Measurements from ENCODE around the gene DNAH3.

DNAH3 gene

GRCh38 chr16:21163576-21163975 is 12.9 kb upstream of the DNAH3 start:
- no peaks in the 10 kb centered on the region for H3K79me2 ChIP-seq (ENCODE audit: low read length)
- no peak for DNase-seq
- no peaks in the 10 kb centered on the region for H4K20me1 ChIP-seq (ENCODE audit: insufficient read depth, low read length)

GRCh38 chr16:21162661-21163151 is 12.1 kb upstream of the DNAH3 start:
- no peaks in the 10 kb centered on the region for H4K20me1 ChIP-seq (ENCODE audit: insufficient read depth, low read length)
- no peak overlapping the region for H3K4me3 ChIP-seq (ENCODE audit: low read length)
- no peaks in the 10 kb centered on the region for H3K36me3 ChIP-seq (replicated peaks; ENCODE audit: insufficient read depth, low read length)
- no peaks in the 10 kb centered on the region for H3K27me3 ChIP-seq (replicated peaks; ENCODE audit: insufficient read depth, low read length)
- H3F3A ChIP-seq (ENCODE audit: insufficient read depth, low read length) = no peaks in the 10 kb centered on the region
- no peaks in the 10 kb centered on the region for H3K9me2 ChIP-seq (replicated peaks; ENCODE audit: insufficient read depth, low read length)
- no peaks in the 10 kb centered on the region for H3K79me2 ChIP-seq (ENCODE audit: low read length)
- no peak for DNase-seq
- TF ChIP-seq CTCF (IDR thresholded peaks at IDR 0.05; ENCODE audit: low read length) (no peak), EZH2 (optimal IDR thresholded peaks at IDR 0.05; ENCODE audit: low read depth, low read length) (no peak), EZH2phosphoT487 (IDR thresholded peaks at IDR 0.05; ENCODE audit: low read length) (no peak)
- H3K9ac ChIP-seq (ENCODE audit: low read length) = no peak overlapping the region
- no peaks in the 10 kb centered on the region for H3K9me3 ChIP-seq (replicated peaks; ENCODE audit: insufficient read depth, low read length)
- no peak overlapping the region for H2AFZ ChIP-seq (ENCODE audit: low read length)
- H3K27ac ChIP-seq (ENCODE audit: low read length) = no peak overlapping the region
- H3K4me1 ChIP-seq (ENCODE audit: low read length) = peaks cover 6% of the 10 kb centered on the region
- H3K4me2 ChIP-seq (ENCODE audit: low read depth, low read length) = no peak overlapping the region

More at GRCh38 chr16:21163576-21163975, 12.9 kb upstream of the DNAH3 start:
- Histone ChIP-seq H3F3A (ENCODE audit: insufficient read depth, low read length) (no peaks in the 10 kb centered on the region), H3K9me2 (replicated peaks; ENCODE audit: insufficient read depth, low read length) (no peaks in the 10 kb centered on the region), H3K9ac (ENCODE audit: low read length) (no peak overlapping the region), H3K27ac (ENCODE audit: low read length) (no peak overlapping the region), H3K4me3 (ENCODE audit: low read length) (no peak overlapping the region), H3K36me3 (replicated peaks; ENCODE audit: insufficient read depth, low read length) (no peaks in the 10 kb centered on the region), H2AFZ (ENCODE audit: low read length) (no peak overlapping the region), H3K4me1 (ENCODE audit: low read length) (no peaks in the 10 kb centered on the region), H3K27me3 (replicated peaks; ENCODE audit: insufficient read depth, low read length) (no peaks in the 10 kb centered on the region), H3K4me2 (ENCODE audit: low read depth, low read length) (no peak overlapping the region), H3K9me3 (replicated peaks; ENCODE audit: insufficient read depth, low read length) (no peaks in the 10 kb centered on the region)
- TF ChIP-seq EZH2 (optimal IDR thresholded peaks at IDR 0.05; ENCODE audit: low read depth, low read length) = no peak
- no peak for TF ChIP-seq EZH2phosphoT487 (IDR thresholded peaks at IDR 0.05; ENCODE audit: low read length)
- TF ChIP-seq CTCF (IDR thresholded peaks at IDR 0.05; ENCODE audit: low read length) = no peak

GRCh38 chr16:21161211-21161610 is 10.6 kb upstream of the DNAH3 start:
- no peak overlapping the region for H3K4me3 ChIP-seq (ENCODE audit: low read length)
- no peaks in the 10 kb centered on the region for H4K20me1 ChIP-seq (ENCODE audit: insufficient read depth, low read length)
- H3K4me1 ChIP-seq (ENCODE audit: low read length) = peaks cover 8% of the 10 kb centered on the region
- H3K36me3 ChIP-seq (replicated peaks; ENCODE audit: insufficient read depth, low read length) = no peaks in the 10 kb centered on the region
- H3F3A ChIP-seq (ENCODE audit: insufficient read depth, low read length) = no peaks in the 10 kb centered on the region
- no peaks in the 10 kb centered on the region for H3K79me2 ChIP-seq (ENCODE audit: low read length)
- H2AFZ ChIP-seq (ENCODE audit: low read length) = no peak overlapping the region
- no peaks in the 10 kb centered on the region for H3K27me3 ChIP-seq (replicated peaks; ENCODE audit: insufficient read depth, low read length)
- H3K9me2 ChIP-seq (replicated peaks; ENCODE audit: insufficient read depth, low read length) = no peaks in the 10 kb centered on the region
- no peak for TF ChIP-seq CTCF (IDR thresholded peaks at IDR 0.05; ENCODE audit: low read length)
- H3K9me3 ChIP-seq (replicated peaks; ENCODE audit: insufficient read depth, low read length) = no peaks in the 10 kb centered on the region
- H3K4me2 ChIP-seq (ENCODE audit: low read depth, low read length) = no peak overlapping the region
- H3K9ac ChIP-seq (ENCODE audit: low read length) = no peak overlapping the region
- no peak for DNase-seq
- no peak overlapping the region for H3K27ac ChIP-seq (ENCODE audit: low read length)
